Heart right ventricle (tissue), 16 donors: ENCODE measurements around the gene SLC22A23. TPM values are rescaled to one million over a fixed set of nuclear protein-coding genes. Genes with fewer than 3 reads are reported as not detected.

Experiments
- ATAC-seq, 8 donors: fragments of 200-7000 bp; cut with Tn5 transposase; one replicate each; pipeline ENCODE4 v1.9.1; 2020; ENCODE audit warnings: mild to moderate bottlenecking in 8 of 8, moderate library complexity in 8 of 8, moderate number of reproducible peaks in 1 of 8
- DNase-seq, 2 donors: peaks; one replicate each; pipeline ENCODE4 v3.0.0-alpha.2; 2020
- H3K27ac ChIP-seq, 10 donors: fragments of 200-600 bp; sonication (generic) in 2 of 10; one replicate each; pipeline versions ENCODE4 v1.5.0 to v1.8.0; 2020 to 2022; ENCODE audit warnings: mild to moderate bottlenecking in 3 of 10
- H3K27me3 ChIP-seq, 7 donors: fragments of 200-600 bp; one replicate each; pipeline ENCODE4 v1.8.0; 2021 to 2022; ENCODE audit warnings: mild to moderate bottlenecking in 2 of 7
- H3K36me3 ChIP-seq, 9 donors: fragments of 200-600 bp; sonication (generic) in 1 of 9; one replicate each; pipeline versions ENCODE4 v1.5.0 to v1.8.0; 2020 to 2022; ENCODE audit warnings: mild to moderate bottlenecking in 2 of 9
- H3K4me1 ChIP-seq, 9 donors: fragments of 200-600 bp; sonication (generic) in 1 of 9; one replicate each; pipeline versions ENCODE4 v1.5.0 to v1.8.0; 2020 to 2022; ENCODE audit warnings: mild to moderate bottlenecking in 4 of 9
- H3K4me3 ChIP-seq, 10 donors: fragments of 200-600 bp; sonication (generic) in 2 of 10; one replicate each; pipeline versions ENCODE4 v1.5.0 to v1.8.0; 2020 to 2022; ENCODE audit warnings: mild to moderate bottlenecking in 7 of 10, moderate library complexity in 2 of 10
- H3K9me3 ChIP-seq, 11 donors: fragments of 200-600 bp in 10 of 11; sonication (generic) in 2 of 11; one replicate each; pipeline versions ENCODE4 v1.5.0 to v1.8.0; 2013 to 2022; ENCODE audit warnings: mild to moderate bottlenecking in 2 of 11, control low read depth in 1 of 11, moderate library complexity in 1 of 11
- CTCF ChIP-seq, 9 donors: fragments of 200-600 bp; sonication (generic) in 2 of 9; IDR thresholded peaks; one replicate each; pipeline versions ENCODE4 v1.5.0 to v1.8.0; 2021 to 2022; ENCODE audit warnings: antibody characterized with exemption in 9 of 9, mild to moderate bottlenecking in 5 of 9, moderate library complexity in 1 of 9
- WGBS, 2 donors: extraction: QIAGEN DNeasy Blood & Tissue Kit; methylation state at CpG; one replicate each; pipeline ENCODE4 v1.1.7; 2013; ENCODE audit warnings: inconsistent platforms in 1 of 2; 5-methylcytosine and 5-hydroxymethylcytosine counted together
- intact Hi-C, 10 donors: fragments of 100-400 bp; cut with DNase I; formaldehyde crosslinking; loops; one replicate each; pipeline versions ENCODE4 v1.11.1 to v1.14.2; 2022
- polyA plus RNA-seq, 2 donors: library from polyadenylated mRNA; stranded (reverse); fragments of 200-250 nt; gene quantifications; one replicate each; pipeline ENCODE4 v1.2.3, GENCODE V29; 2013
- total RNA-seq, 10 donors: library from RNA; stranded (reverse); fragmentation: NEBNext Ultra II Directional in 3 of 10; extraction: Animal tissue kit (Norgen Biotek cat#: 25700) in 3 of 10; gene quantifications; one replicate each; pipeline versions ENCODE4 v1.2.1 to v1.2.4, GENCODE V29; 2021 to 2023
- donor health status: Arrhythmogenic right ventricular cardiomyopathy.
- donor health status: ischemic (EF 13 %, LVEDD 7.1; RV severe dilation, severe dysfunction).
- donor health status: healthy with polysubstance abuse.
- donor health status: DM: no; HTN: yes; CAD: no.
- donor health status: DM: no; HTN: no; CAD: no.
- donor health status: ischemic (EF 25% LVEDD 6.9; RV normal size, moderate dysfunction).
- donor health status: ischemic (EF 25% LVEDD 5.7; RV mildly dilated, moderate dysfunction).
- donor health status: healthy.
- donor health status: DM: yes; HTN: yes; CAD: no.
- donor health status: Ischemic cardiomyopathy.
- donor health status: ischemic (EF 35%, LVEDD 5.7; RV mildly dilated, moderate dysfunction).
- donor health status: nonischemic (EF 11% LVEDD 7.7; RV severe dilation, severe dysfunction).
- donor health status: DM: yes; HTN: yes; CAD: no.
- donor health status: PGD.
- donor health status: ischemic (EF 29% LVEDD 5.4; RV normal size, mild dysfunction).
- donor health status: nonischemic (EF 23%, LVEDD 6.1; RV moderate dilation, normal function).

Gene SLC22A23
- total and polyA plus RNA-seq, 12 donors: 1.9 to 7.8 (median 5.1) TPM

- no peak for DNase-seq
- no peak for TF ChIP-seq CTCF (IDR thresholded peaks at IDR 0.05)
- no peak overlapping the region for H3K27ac ChIP-seq
- H3K4me3 ChIP-seq: no peak overlapping the region
- intact Hi-C loops: loop anchor here in 2 of 10 donors (5.0 to 10.0 kb wide), 2 partner anchors 161 to 164 kb away; partner anchors contain the start of gene SLC22A23 (in 2 of the 2)
- 56 to 65% methylated on average over 26 of the region's 26 CpGs for WGBS, 2 donors
- H3K27me3 ChIP-seq: peaks cover 0 to 6% (median 0%) of the 10 kb centered on the region in 7 donors
- ATAC-seq: peak in 3 of 8 donors; percentile 9 to 25 (median 20)
- no peaks in the 10 kb centered on the region for H3K9me3 ChIP-seq
- no peaks in the 10 kb centered on the region for H3K36me3 ChIP-seq
- peaks cover 0 to 30% (median 5%) of the 10 kb centered on the region in 9 donors for H3K4me1 ChIP-seq
Observed at GRCh38 chr6:3293271-3294155, 163.3 kb downstream of the SLC22A23 start.

- no peak for ATAC-seq
- Histone ChIP-seq H3K36me3 (no peaks in the 10 kb centered on the region), H3K4me3 (no peak overlapping the region), H3K27ac (no peak overlapping the region), H3K4me1 (peaks cover 0 to 30% (median 5%) of the 10 kb centered on the region in 9 donors), H3K27me3 (peaks cover 0 to 3% (median 0%) of the 10 kb centered on the region in 7 donors), H3K9me3 (no peaks in the 10 kb centered on the region)
- no peak for DNase-seq
- TF ChIP-seq CTCF (IDR thresholded peaks at IDR 0.05): no peak
- intact Hi-C loops: loop anchor here in 2 of 10 donors (5.0 to 10.0 kb wide), 2 partner anchors 162 to 165 kb away; partner anchors contain the start of gene SLC22A23 (in 2 of the 2)
- WGBS, 2 donors: 83 to 89% methylated on average over 32 of the region's 32 CpGs
Observed at GRCh38 chr6:3292431-3293197, 164.2 kb downstream of the SLC22A23 start.

- no peaks in the 10 kb centered on the region for H3K36me3 ChIP-seq
- H3K27me3 ChIP-seq: no peaks in the 10 kb centered on the region
- no peak for TF ChIP-seq CTCF (IDR thresholded peaks at IDR 0.05)
- intact Hi-C loops: loop anchor here in 2 of 10 donors (5.0 to 10.0 kb wide), 2 partner anchors 163 to 165 kb away; partner anchors contain the start of gene SLC22A23 (in 2 of the 2)
- peak in 2 of 8 donors; percentile 21 to 37 for ATAC-seq
- no peaks in the 10 kb centered on the region for H3K9me3 ChIP-seq
- DNase-seq: no peak
- WGBS, 2 donors: 31 to 43% methylated on average over 7 of the region's 7 CpGs
- H3K27ac ChIP-seq: no peak overlapping the region
- H3K4me1 ChIP-seq: peaks cover 0 to 30% (median 5%) of the 10 kb centered on the region in 9 donors
- H3K4me3 ChIP-seq: no peak overlapping the region
Observed at GRCh38 chr6:3291987-3292386, 164.9 kb downstream of the SLC22A23 start.

- Histone ChIP-seq H3K4me1 (peaks cover 0 to 30% (median 5%) of the 10 kb centered on the region in 9 donors), H3K36me3 (no peaks in the 10 kb centered on the region), H3K4me3 (no peak overlapping the region), H3K27ac (no peak overlapping the region), H3K9me3 (no peaks in the 10 kb centered on the region), H3K27me3 (no peaks in the 10 kb centered on the region)
- 94 to 95% methylated on average over 4 of the region's 4 CpGs for WGBS, 2 donors
- ATAC-seq: no peak
- no peak for TF ChIP-seq CTCF (IDR thresholded peaks at IDR 0.05)
- no peak for DNase-seq
- intact Hi-C loops: loop anchor here in 2 of 10 donors (5.0 to 10.0 kb wide), 2 partner anchors 163 to 166 kb away; partner anchors contain the start of gene SLC22A23 (in 2 of the 2)
Observed at GRCh38 chr6:3291346-3291745, 165.5 kb downstream of the SLC22A23 start.
